Measurements from ENCODE around the gene SCAANT1.

SCAANT1 gene

GRCh38 chr3:63933459-63933858, 21.3 kb upstream of the SCAANT1 start:
- no peak for FAIRE-seq

GRCh38 chr3:63932509-63933212, 20.5 kb upstream of the SCAANT1 start:
- FAIRE-seq: no peak

GRCh38 chr3:63931290-63931689, 19.1 kb upstream of the SCAANT1 start:
- no peak for FAIRE-seq

GRCh38 chr3:63927422-63928280, 15.5 kb upstream of the SCAANT1 start:
- no peak for FAIRE-seq

GRCh38 chr3:63926309-63926708, 14.1 kb upstream of the SCAANT1 start:
- FAIRE-seq: no peak

GRCh38 chr3:63922491-63923199, 10.5 kb upstream of the SCAANT1 start:
- FAIRE-seq: no peak

GRCh38 chr3:63921741-63922482, 9.7 kb upstream of the SCAANT1 start:
- FAIRE-seq: no peak

GRCh38 chr3:63920001-63920400, 7.8 kb upstream of the SCAANT1 start:
- no peak for FAIRE-seq

- no peak for FAIRE-seq
Observed at GRCh38 chr3:63918321-63918720, 6.1 kb upstream of the SCAANT1 start.

- FAIRE-seq: no peak
Observed at GRCh38 chr3:63914312-63914711, 2.1 kb upstream of the SCAANT1 start.

GRCh38 chr3:63912768-63913588, 795 bp upstream of the SCAANT1 start:
- no peak for FAIRE-seq

GRCh38 chr3:63911509-63911872, 692 bp downstream of the SCAANT1 start:
- no peak for FAIRE-seq

- FAIRE-seq: no peak
Observed at GRCh38 chr3:63910891-63911290, 1.3 kb downstream of the SCAANT1 start.

GRCh38 chr3:63910001-63910400, 2.2 kb downstream of the SCAANT1 start:
- no peak for FAIRE-seq

- no peak for FAIRE-seq
Observed at GRCh38 chr3:63909431-63909830, 2.8 kb downstream of the SCAANT1 start.

- no peak for FAIRE-seq
Observed at GRCh38 chr3:63908776-63909175, 3.4 kb downstream of the SCAANT1 start.

GRCh38 chr3:63908081-63908736, 4.0 kb downstream of the SCAANT1 start:
- no peak for FAIRE-seq

- no peak for FAIRE-seq
Observed at GRCh38 chr3:63905731-63906620, 6.2 kb downstream of the SCAANT1 start.

- FAIRE-seq: no peak
Observed at GRCh38 chr3:63900459-63900858, 11.7 kb downstream of the SCAANT1 start.

GRCh38 chr3:63900010-63900409, 12.2 kb downstream of the SCAANT1 start:
- FAIRE-seq: no peak
